Muscle of back (tissue), 11 donors: ENCODE measurements around the gene HDDC3. TPM values are rescaled to one million over a fixed set of nuclear protein-coding genes. Genes with fewer than 3 reads are reported as not detected.
"Not testable (repeated sequence)": the region's sequence is repeated elsewhere in the genome, so short reads cannot be mapped to it uniquely, and the experiment has no call there.

Source experiments
- DNase-seq, 3 donors: peaks; one replicate each; pipeline versions ENCODE4 v3.0.0 to v3.0.0-alpha.2; 2013
- polyA plus RNA-seq, 10 donors: library from polyadenylated mRNA; unstranded; fragments of 120-200 nt; gene quantifications; one replicate each; pipeline ENCODE4 v1.2.1, GENCODE V29; 2013; ENCODE audit not compliant: insufficient read length in 10 of 10

Gene HDDC3
- polyA plus RNA-seq, 10 donors, result 8.2 to 13.7 (median 9.9) TPM

GRCh38 chr15:90933301-90933700, 952 bp upstream of the HDDC3 start:
- DNase-seq, result no peak

DNA sequence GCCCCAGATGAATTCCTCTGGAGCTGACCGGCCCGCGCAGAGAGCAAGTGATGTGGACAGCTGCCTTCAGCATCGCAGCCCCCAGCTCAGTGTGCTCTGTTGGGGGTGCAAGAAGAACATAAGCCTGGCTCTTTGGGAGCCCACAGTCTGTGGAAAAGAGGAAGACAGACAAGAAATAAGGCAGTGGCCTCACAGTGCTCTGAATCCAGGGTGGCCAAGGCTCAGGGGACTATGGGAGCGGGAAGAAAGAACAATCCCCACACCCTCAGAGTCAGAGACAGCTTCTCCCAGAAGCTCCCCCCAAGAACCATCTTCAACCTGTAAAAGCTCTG, 277 bp upstream of the HDDC3 start:
- DNase-seq, result no peak

DNA sequence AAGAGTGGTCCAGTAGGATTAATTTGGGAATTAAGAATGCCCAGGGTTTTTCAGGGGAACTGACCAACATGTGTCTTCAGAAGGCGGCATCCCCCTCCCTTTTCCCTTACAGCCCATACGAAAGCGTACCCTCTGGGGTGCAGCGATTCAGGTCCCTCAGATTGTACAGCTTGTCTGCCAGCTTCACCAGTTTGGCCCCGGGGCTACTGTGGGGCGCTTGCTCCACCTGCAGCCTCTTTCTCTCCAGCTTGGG, 848 bp downstream of the HDDC3 start:
- DNase-seq, result no peak

GRCh38 chr15:90930861-90931574, 1.3 kb downstream of the HDDC3 start:
- DNase-seq, result no peak

DNA sequence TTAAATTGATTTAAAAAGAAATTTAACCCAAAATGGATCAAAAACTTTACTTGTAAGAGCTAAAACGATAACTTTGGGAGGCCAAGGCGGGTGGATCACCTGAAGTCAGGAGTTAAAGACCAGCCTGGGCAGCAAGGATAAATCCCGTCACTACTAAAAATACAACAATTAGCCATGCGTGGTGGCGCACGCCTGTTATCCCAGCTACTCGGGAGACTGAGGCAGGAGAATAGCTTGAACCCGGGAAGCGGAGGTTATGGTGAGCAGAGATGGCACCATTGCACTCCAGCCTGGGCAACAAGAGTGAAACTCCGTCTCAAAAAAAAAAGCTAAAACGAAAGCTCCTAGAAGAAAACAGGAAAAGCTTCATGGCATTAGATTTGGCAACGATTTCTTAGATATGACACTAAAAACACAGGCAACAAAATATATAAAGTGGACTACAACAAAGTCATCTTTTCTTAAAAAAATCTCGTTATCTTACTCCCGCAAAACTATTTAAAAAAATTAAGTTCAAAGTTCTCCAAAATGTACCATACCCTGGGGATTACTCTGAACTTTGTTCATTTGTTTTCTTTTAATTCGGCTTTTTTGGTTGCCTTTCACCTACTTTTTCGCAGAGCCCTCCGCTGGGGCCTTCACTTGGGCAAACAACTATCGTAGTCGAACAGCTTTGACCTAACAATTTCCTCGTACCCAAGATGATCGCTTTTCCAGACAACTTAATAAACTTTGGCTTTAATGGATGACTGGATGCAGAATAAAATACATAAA, 2.9 kb downstream of the HDDC3 start:
- DNase-seq, result no peak

DNA sequence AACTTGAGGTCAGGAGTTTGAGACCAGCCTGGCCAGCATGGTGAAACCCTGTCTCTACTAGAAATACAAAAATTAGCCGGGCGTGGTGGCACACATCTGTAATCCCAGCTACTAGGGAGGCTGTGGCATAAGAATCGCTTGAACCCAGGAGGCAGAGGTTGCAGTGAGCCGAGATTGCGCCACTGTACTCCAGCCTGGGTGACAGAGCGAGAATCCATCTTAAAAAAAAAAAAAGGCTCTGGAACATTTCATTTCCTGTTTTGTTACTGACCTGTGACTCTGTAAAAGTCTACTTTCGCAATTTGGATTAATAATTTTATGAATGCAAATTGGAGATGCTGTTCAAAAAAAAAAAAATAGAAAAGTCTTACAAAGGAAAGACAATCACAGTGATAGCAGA, 4.2 kb downstream of the HDDC3 start:
- not testable (repeated sequence) for DNase-seq

- not testable (repeated sequence) for DNase-seq
Measured at GRCh38 chr15:90926766-90927165, 5.6 kb downstream of the HDDC3 start.

DNA sequence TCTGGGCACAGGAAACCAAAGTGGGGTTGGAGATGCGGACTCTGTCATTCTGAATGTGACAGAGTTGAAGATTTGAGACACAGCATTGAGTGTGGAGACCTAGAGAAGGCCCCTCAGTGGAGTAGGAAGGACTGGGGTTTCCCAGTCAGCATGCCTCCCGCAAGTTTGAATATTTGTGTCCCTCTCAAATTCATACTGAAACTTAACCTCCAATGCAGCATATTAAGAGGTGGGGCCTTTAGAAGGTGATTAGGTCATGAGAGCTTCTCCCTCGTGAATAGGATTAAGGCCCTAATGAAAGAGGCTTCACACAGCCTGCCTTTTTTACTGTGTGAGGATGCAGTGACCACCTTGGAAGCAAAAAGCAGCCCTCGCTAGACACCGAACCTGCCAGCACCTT, 8.0 kb downstream of the HDDC3 start:
- no peak for DNase-seq

- DNase-seq, result not testable (repeated sequence)
Measured at GRCh38 chr15:90922712-90923322, 9.5 kb downstream of the HDDC3 start.

- DNase-seq, result no peak
Measured at GRCh38 chr15:90921887-90922286, 10.5 kb downstream of the HDDC3 start.

- no peak for DNase-seq
Measured at GRCh38 chr15:90918835-90919234, 13.5 kb downstream of the HDDC3 start.

- DNase-seq, result no peak
Measured at GRCh38 chr15:90918034-90918788, 14.1 kb downstream of the HDDC3 start.

GRCh38 chr15:90917569-90917968, 14.8 kb downstream of the HDDC3 start:
- DNase-seq, result no peak

DNA sequence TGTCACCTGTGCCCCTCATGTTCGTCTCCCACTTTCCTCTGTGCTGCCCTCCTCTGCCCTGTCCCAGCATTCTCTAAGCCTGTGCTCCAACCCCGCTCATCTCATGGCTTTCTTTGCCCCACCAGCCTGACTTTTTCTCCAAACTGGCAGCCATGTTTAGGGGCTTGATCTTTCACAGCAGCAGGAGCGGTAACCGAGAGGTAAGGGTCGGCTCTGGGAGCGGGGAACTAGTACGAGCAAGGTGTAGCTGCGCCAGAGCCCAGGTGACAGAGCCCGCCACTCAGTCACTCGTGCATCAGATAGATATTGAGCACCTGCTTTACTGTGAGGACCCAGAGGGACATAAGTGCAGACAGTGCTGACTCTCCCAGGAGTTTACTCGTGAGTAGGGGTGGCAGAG, 15.9 kb downstream of the HDDC3 start:
- DNase-seq, result no peak

GRCh38 chr15:90915808-90916440, 16.4 kb downstream of the HDDC3 start:
- DNase-seq, result peak in 1 of 3 donors; percentile 21

DNA sequence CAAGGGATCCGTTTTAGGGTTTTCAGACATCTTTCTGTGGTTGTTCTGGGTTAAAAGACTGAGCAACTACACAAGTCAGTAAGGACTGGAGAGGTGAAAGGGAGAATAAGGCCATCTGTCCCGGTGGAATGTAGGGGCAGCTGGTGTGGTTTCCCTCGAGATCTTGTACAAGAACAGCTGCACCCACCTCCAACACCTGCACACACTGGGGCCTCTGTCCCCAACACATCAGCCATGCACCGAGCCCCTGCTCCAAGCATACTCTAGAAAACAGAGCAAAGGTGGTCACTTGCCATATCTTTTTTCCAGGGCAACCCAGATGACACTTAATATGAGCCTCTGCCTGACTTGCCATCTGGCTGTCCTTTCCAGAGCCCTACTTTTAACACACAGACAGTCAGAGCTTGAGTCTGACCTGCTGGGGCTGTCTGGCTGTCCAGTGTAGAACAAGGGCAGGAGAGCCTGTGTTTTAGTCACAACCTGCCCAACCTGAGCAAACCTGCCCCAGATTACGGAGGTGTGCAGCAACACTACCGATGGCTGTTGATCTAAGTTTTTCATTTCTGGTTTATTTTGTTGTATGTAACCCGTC, 17.0 kb downstream of the HDDC3 start:
- DNase-seq, result no peak

DNA sequence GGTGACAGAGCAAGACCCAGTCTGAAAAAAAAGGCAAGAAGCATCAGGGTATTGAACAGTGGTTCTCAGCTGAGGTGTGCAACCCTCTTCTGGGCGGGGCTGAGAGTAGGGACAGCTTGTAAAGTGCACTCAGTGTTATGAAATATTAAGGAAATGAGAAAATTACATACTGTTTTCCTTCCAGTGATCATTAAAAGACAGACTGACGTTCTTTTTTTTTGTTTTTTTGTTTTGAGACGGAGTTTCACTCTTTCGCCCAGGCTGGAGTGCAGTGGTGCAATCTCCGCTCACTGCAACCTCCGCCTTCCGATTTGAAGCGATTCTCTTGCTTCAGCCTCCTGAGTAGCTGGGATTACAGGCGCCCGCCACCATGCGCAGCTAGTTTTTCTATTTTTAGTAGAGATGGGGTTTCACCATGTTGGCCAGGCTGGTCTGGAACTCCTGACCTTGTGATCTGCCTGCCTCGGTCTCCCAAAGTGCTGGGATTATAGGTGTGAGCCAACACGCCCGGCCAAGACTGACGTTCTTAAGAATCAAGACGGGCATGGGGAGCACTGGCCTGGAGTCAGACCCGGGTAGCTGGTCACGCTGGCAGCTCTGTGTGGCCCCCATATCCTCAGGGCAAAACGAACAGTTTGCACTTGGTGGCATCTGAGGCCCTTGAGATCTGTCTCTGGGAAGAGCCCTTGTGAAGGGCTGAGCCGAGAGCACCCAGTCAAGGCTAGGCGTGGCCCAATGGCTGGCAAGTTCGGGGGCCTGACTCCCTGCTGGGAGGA, 17.9 kb downstream of the HDDC3 start:
- DNase-seq, result no peak

DNA sequence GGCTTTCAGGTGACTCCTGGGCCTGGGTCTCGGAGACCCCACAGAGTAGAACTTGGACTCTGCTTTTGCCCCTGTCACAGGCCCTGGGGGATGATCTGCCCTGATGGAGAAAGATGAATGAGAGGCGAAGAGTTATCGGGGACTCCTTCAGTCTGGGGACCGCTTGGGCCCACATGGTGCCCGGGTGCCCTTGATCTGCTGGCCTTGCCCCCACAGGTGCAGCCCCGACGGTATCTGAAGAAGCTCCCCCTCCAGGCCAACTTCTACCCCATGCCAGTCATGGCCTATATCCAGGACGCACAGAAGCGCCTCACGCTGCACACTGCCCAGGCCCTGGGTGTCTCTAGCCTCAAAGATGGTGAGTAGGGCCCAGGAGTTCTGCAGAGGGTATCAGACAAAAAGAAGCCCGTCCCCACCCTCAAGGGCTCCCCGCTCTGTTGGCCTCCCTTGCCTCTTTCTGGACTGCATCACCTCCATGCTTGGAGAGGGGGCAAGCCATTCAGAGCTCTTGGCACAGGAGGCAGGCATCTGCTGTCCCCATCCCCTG, 18.9 kb downstream of the HDDC3 start:
- DNase-seq, result no peak

- DNase-seq, result no peak
Measured at GRCh38 chr15:90912770-90913075, 19.6 kb downstream of the HDDC3 start.

- no peak for DNase-seq
Measured at GRCh38 chr15:90911906-90912769, 20.2 kb downstream of the HDDC3 start.
